ENCODE results near the gene ZNF423.

DNA sequence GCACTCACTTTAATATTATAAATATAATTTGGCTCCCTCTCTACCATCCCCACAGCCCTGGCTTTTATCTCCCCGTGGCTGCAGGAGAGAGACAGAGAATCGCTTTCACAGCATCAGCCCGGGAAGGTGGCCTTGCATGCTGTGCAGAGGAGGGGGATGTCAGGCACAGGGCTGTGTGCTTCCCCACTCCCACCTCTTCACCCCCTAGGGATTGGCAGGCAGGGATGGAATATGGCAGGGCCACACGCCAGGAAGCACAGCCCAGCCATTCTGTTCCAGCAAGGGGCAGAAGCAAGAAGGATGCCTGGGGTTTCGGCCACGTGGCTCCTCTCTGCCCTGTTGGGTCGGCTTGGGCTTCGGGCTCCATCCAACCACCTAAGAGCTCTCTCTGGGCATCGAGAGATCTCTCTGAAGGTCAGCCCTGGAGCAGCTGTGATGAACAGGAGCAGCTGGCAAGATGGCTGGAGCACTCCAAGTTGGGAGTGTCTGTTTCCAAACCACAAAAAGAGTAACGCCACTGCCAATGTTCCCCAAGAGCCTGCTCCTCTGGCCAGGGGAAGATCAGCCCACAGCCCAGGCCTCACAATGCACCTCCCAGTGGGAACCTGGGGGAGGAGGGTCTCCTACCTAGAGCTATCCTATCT is 259.1 kb downstream of the ZNF423 start:
- TF ChIP-seq YY1 (IDR thresholded peaks at IDR 0.05; ENCODE audit: insufficient read depth, insufficient read length) = no peak
- TF ChIP-seq ZNF274 (IDR thresholded peaks at IDR 0.05; ENCODE audit: low read depth, low read length) = no peak
- TF ChIP-seq SUZ12 (IDR thresholded peaks at IDR 0.05; ENCODE audit: extremely low read depth, insufficient read depth, insufficient read length) = no peak
